Activated T-helper 1 cell treated with anti-CD3 and anti-CD28 coated beads, Interleukin-12 subunit alpha, Interleukin-12 subunit beta, Interleukin-2, Interleukin-4 antibody, amounts not matched to agents 30 ng/mL and 10 ng/mL and 1 ng/mL, durations not matched to agents 14 hours and 24 hours and 36 hours (primary cell): ENCODE results near the gene AXIN1. TPM values are rescaled to one million over a fixed set of nuclear protein-coding genes. Genes with fewer than 3 reads are reported as not detected.

Experiments
- DNase-seq: peaks from one replicate; pipeline ENCODE4 v3.0.0; 2021; ENCODE audit warnings: low spot score
- H3K27ac Mint-ChIP-seq: one replicate; pipeline ENCODE4 v1.8.0; 2021; ENCODE audit warnings: mild to moderate bottlenecking, mixed read lengths
- H3K27me3 Mint-ChIP-seq: one replicate; pipeline ENCODE4 v1.8.0; 2022; ENCODE audit warnings: mild to moderate bottlenecking, moderate library complexity, mixed read lengths; ENCODE audit not compliant: insufficient read depth
- H3K36me3 Mint-ChIP-seq: one replicate; pipeline ENCODE4 v1.8.0; 2021; ENCODE audit warnings: low read depth, mixed read lengths
- H3K4me1 Mint-ChIP-seq: one replicate; pipeline ENCODE4 v1.8.0; 2021; ENCODE audit warnings: low read depth, mixed read lengths
- H3K4me3 Mint-ChIP-seq: one replicate; pipeline ENCODE4 v1.8.0; 2021; ENCODE audit warnings: mild to moderate bottlenecking, moderate library complexity, mixed read lengths
- H3K9me3 Mint-ChIP-seq: one replicate; pipeline ENCODE4 v1.8.0; 2021; ENCODE audit warnings: mixed read lengths
- intact Hi-C: fragments of 100-400 bp; cut with micrococcal nuclease; formaldehyde crosslinking; loops from one replicate; pipeline ENCODE4 v1.15.1; 2024
- total RNA-seq: library from RNA; stranded (reverse); gene quantifications from 2 replicates; pipeline ENCODE4 v1.2.3, GENCODE V29; 2022

The AXIN1 gene
- total RNA-seq, 1 donor from 2014 or later: 30.3 TPM

DNA sequence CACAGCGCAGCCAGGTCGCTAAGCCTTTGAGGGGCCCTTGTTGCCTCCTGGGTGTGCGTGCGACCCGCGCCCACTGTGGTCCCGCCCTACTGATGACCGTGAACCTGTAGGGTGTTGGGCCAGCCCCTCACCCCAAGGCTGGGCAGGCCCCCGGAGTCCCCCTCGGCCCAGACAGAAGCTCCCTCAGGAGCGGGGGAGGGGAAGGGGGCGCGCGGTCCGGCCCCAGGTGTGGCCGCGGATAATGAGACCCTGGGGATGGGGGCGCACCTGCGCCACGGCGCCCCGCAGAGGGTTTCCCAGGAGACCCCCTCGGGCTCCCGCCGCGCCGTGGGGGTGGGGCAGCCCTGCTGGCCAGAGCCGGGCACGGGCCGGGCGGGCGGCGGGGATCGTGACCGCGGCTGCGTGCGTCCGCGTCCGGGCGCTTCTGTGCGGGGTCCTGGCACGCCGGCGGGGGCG, 72.5 kb downstream of the AXIN1 start:
- Mint-ChIP-seq H3K27ac (no peak overlapping the region), H3K4me3 (no peak overlapping the region), H3K4me1 (no peaks in the 10 kb centered on the region), H3K27me3 (peaks cover 31% of the 10 kb centered on the region), H3K9me3 (no peaks in the 10 kb centered on the region), H3K36me3 (no peaks in the 10 kb centered on the region)
- intact Hi-C loops: no loop called here
- DNase-seq: no peak

DNA sequence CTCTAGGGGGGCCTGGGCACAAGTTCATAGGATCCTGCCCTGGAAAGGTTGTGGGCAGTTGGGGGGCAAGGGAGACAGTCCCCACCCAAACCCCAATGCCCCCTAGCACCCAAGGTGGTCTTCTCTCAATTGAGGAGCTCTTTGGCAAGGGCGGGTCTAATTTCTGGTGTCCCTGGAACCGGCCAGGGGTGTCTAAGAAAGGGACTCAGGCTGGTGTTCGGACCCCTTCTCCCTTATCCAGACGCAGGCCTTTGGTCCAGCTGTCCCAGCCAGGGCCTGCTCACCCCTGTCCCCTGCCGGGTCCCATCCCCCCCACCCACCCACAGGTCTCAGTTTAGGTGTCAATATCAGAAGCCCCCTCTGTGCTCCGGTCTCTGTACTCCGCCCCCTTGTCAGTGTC, 73.0 kb downstream of the AXIN1 start:
- peaks cover 31% of the 10 kb centered on the region for H3K27me3 Mint-ChIP-seq
- intact Hi-C loops: loop anchor here (2.0 kb wide), 1 partner anchor 45 kb away; the partner anchor contains the start of gene FAM234A
- H3K4me1 Mint-ChIP-seq: no peaks in the 10 kb centered on the region
- no peak overlapping the region for H3K27ac Mint-ChIP-seq
- H3K9me3 Mint-ChIP-seq: no peaks in the 10 kb centered on the region
- H3K36me3 Mint-ChIP-seq: no peaks in the 10 kb centered on the region
- no peak for DNase-seq
- no peak overlapping the region for H3K4me3 Mint-ChIP-seq

DNA sequence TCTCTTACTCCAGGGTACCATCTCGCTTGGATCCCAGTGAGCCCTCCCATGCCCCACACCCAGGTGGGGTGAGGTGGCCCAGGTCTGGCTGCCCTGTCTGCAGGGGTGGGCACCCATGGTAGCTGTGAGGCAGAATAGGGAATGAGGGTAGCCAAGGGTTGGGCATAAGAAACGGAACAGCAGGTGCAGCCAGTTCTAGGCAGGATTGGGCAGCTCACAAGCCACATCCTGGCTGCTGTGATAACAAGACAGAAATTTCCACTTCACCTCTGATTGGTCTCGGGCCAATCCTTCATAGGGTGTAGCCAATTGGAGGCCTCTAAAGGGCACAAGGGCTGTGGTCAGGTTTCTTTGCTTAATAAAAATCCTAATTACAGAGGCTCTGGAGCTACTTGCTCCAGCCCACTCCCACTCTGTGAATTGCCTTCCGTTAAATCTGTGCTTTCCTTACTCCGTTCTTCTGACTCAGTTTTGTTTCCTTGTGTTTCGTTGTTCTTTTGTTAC, 73.6 kb downstream of the AXIN1 start:
- no peaks in the 10 kb centered on the region for H3K9me3 Mint-ChIP-seq
- H3K4me3 Mint-ChIP-seq: no peak overlapping the region
- H3K36me3 Mint-ChIP-seq: no peaks in the 10 kb centered on the region
- H3K27me3 Mint-ChIP-seq: peaks cover 34% of the 10 kb centered on the region
- no peak overlapping the region for H3K27ac Mint-ChIP-seq
- intact Hi-C loops: loop anchor here (2.0 kb wide), 1 partner anchor 44 kb away; the partner anchor contains the start of gene FAM234A
- peak; percentile 7 for DNase-seq
- no peaks in the 10 kb centered on the region for H3K4me1 Mint-ChIP-seq

DNA sequence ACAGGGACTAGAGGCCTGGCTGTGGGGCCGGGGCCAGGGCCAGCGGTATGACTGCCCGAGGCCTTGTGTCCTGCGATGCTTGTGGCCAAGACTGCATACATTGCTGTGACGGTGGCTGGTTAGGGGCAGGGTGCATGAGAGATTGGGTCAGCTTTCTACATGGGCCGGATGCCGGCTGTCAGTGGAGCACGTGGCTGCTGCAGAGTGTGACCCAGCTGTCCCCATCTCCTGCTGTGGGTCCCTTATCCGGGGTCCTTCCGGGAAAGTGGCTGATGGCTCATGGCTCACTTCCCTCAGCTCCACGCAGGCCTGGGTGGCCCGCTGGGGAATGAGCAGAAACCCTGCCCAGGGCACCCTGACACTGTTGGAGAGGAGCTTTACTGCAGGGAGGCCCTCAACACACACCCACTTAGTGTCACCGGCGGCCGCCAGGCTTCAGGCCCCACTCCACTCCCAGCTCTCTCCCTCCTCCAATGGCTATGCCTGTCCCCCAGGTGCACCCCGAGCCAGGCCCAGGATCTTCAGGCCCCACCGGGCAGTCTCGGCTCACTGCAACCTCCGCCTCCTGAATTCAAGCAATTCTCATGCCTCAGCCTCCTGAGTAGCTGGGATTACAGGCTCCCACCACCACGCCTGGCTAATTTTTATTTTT, 76.0 kb downstream of the AXIN1 start:
- peak overlapping the region; percentile 33 for H3K4me3 Mint-ChIP-seq
- no peak overlapping the region for H3K27ac Mint-ChIP-seq
- peaks cover 39% of the 10 kb centered on the region for H3K27me3 Mint-ChIP-seq
- no peak for DNase-seq
- H3K9me3 Mint-ChIP-seq: no peaks in the 10 kb centered on the region
- no peaks in the 10 kb centered on the region for H3K36me3 Mint-ChIP-seq
- no peaks in the 10 kb centered on the region for H3K4me1 Mint-ChIP-seq
- intact Hi-C loops: no loop called here

DNA sequence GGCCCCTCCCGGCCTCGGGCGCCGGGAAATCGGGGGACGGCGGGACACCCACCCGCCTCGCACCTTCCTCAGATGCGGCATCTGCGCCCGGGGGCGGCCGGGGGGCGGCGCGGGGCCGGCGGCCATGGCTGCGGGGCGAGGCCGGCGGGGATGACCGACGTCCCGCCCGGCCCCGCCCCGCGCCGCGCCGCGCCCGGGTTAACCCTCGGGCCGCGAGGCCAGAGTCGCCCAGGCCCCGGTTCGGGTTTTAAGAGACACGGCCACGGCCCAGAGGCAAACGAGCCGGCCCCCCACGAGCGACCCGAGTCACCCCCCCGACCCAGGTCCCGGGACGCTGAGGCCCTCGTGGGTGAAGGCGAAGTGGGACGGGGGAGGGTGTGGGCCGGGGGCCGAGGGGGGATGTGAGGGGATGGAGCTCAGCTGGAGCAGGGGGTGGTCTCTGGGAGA, 76.7 kb downstream of the AXIN1 start, which contains the start of gene RGS11:
RGS11 (minus strand) TSS at position 159 of the 447 bp plus-strand sequence; CDS start at position 126, 33 bp downstream.
- Mint-ChIP-seq H3K27me3 (peaks cover 38% of the 10 kb centered on the region), H3K4me3 (peak within 1 kb of the TSS; percentile 33), H3K9me3 (no peaks in the 10 kb centered on the region), H3K4me1 (no peaks in the 10 kb centered on the region), H3K27ac (no peak within 1 kb of the TSS), H3K36me3 (no peaks in the 10 kb centered on the region)
- intact Hi-C loops: no loop called here
- DNase-seq: no peak

DNA sequence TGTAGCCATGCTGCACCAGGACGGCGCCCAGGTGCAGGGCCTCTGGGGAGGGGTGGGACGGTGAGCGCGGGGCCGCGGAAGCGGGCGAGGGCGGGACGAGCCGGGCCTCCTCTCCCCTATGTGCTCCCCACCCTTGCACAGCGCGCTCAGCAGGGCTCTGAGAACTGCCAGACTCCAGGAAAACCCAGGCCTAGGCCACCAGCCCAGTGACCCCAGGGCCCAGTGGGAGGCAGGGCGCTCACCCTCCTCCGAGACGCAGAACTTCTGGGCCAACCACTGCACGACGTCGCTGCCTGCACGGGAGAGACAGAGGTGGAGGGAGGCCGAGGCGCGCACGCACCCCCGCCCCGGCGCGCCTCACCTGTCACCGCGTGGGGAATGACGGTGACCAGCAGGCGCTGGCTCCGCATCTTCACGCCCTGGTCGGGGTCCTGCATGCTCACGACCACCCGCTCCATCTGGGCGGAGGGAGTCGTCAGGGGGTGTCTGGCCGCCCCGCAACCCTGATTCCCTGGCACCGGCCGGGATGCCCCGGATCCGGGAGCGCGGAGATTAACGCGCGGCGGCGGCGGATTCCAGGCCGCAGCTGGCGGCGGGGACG, 77.4 kb downstream of the AXIN1 start:
- H3K4me3 Mint-ChIP-seq: no peak overlapping the region
- no peak for DNase-seq
- intact Hi-C loops: no loop called here

DNA sequence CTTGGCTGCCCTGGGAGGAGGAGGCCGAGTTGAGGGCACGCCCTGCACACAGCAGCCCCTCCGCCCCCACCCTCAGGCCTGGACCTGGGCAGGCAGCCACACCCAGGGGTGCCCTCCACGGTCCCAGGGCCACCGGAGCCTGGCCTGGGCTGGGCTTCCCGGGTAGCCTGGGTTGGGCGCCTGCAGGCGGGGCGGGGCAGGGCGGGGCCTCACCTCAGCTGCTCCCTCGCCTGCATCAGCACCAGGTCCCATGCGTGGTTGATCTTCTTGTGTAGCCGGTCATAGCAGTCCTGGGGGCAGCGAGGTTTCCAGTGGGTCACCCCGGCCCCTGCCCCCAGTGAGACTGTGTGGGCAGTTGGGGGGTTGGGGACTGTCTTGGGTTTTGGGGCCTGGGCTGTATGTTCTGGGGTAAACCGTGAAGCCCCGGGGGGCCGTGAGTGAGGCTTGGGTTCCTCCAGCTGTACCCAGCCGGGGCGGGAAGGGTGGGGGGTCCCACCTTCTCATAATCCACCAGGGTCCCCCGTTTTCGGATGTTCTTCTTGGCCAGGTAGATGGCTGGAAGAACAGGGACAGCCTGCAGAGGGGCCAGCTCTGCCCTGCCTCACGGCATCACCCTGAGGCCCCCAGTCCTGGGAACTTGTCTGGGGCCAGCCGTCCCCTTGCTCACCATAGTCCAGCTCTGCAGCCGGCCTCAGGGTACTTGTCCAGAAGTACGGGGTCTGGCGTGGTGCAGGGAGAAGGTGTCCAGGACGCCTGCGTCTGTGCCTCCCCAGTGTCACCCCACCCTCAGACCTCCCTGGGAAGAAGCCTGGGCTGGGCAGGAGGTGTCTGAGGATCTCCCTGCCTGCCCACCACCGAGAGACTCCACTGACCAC, 78.7 kb downstream of the AXIN1 start:
- no peaks in the 10 kb centered on the region for H3K4me1 Mint-ChIP-seq

More for the DNA sequence above, 77.4 kb downstream of the AXIN1 start:
- Mint-ChIP-seq H3K4me1 (no peaks in the 10 kb centered on the region), H3K27ac (no peak overlapping the region), H3K9me3 (no peaks in the 10 kb centered on the region), H3K27me3 (peaks cover 38% of the 10 kb centered on the region), H3K36me3 (no peaks in the 10 kb centered on the region)

DNA sequence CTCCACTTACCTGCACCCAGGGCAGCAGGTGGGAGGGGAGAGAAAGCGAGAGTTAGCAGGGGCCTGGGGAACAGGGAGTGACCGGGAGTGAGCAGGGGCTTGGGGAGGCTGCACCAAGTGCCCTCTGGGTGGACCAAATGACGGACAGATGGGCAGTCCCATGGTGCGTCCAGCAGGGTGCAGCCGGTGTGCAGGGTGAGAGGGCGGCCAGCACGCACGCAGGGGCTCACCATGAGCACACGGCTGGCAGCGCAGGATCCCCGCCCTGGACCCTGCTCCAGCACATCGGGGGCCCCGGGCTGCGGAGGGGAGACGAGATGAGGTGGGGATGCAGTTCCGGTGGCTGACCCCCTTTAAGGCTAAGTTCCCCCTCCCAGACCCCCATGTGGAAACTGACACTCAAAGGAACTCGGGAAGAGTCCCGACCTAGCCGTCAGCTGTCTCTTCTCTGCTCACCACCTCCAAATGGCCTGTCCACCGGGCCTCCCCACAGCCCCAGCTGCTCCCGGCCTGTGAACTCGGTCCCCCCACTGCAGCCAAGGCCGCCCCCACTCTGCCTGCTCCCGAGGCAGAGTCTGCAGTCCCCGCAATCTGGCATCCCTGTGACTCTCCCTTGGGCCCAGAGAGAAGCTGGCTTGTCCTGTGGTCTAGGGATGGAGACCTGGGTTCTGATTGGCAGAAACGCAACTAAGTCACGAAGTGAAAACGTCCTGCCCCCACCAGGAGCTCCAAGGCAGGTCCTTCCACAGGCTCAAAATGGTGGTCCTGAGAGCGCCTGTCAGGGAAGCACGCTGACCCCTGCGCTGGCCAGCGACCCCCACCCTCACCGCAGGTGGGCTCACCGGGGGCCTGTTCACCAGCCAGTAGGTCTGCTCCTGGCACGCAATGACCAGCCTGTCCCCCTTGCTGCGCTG, 79.6 kb downstream of the AXIN1 start:
- H3K9me3 Mint-ChIP-seq: no peaks in the 10 kb centered on the region
- intact Hi-C loops: no loop called here
- H3K36me3 Mint-ChIP-seq: no peaks in the 10 kb centered on the region
- peaks cover 27% of the 10 kb centered on the region for H3K27me3 Mint-ChIP-seq
- no peak overlapping the region for H3K27ac Mint-ChIP-seq
- no peak overlapping the region for H3K4me3 Mint-ChIP-seq
- no peaks in the 10 kb centered on the region for H3K4me1 Mint-ChIP-seq
- no peak for DNase-seq

More for the DNA sequence above, 78.7 kb downstream of the AXIN1 start:
- intact Hi-C loops: no loop called here
- Mint-ChIP-seq H3K36me3 (no peaks in the 10 kb centered on the region), H3K4me3 (no peak overlapping the region), H3K27ac (no peak overlapping the region), H3K9me3 (no peaks in the 10 kb centered on the region), H3K27me3 (peaks cover 32% of the 10 kb centered on the region)
- no peak for DNase-seq

DNA sequence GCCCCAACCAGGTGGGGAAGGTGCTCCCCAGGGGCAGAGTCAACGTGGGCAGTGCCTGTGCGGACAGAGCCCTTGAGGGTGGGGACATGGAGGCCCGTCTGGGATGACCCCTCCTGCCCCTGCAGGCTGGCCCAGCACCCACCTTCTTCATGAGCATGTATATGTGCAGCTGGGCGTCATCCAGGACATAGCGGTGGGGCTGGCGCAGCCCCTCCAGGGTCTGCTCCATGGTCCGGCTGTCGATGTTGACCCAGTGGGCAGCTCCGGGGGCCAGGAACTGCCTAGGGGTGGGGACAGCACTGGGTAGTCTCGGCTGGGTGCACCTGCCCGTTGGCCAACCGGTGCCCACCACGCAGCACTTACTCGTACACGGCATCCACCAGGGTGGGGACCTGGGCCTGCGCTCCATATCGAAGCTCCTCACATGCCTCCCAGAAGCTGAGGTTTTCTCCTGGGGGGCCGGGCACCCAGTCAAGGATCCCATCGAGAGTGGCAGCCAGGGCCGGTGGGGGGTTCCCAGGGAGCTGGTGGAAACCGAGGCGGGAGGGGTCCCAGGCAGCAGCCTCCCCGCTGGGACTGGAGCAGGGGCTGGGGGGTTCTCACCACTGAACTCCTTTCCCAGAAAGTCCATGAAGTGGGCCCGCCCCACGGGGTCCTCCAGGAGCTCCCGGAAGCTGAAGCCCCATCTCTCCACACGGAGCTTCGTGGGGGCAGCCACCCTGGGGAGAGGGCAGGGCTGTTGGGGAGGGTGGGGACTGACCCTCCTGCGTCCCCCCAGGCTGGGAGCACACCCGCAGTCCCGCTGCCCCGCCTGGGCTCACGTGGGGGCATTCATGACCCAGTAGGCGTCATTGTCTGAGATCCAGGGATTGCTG, 81.9 kb downstream of the AXIN1 start:
- H3K27me3 Mint-ChIP-seq: peaks cover 13% of the 10 kb centered on the region
- H3K4me1 Mint-ChIP-seq: no peaks in the 10 kb centered on the region
- H3K4me3 Mint-ChIP-seq: no peak overlapping the region
- H3K27ac Mint-ChIP-seq: no peak overlapping the region
- intact Hi-C loops: no loop called here
- no peak for DNase-seq
- no peaks in the 10 kb centered on the region for H3K9me3 Mint-ChIP-seq
- H3K36me3 Mint-ChIP-seq: no peaks in the 10 kb centered on the region

DNA sequence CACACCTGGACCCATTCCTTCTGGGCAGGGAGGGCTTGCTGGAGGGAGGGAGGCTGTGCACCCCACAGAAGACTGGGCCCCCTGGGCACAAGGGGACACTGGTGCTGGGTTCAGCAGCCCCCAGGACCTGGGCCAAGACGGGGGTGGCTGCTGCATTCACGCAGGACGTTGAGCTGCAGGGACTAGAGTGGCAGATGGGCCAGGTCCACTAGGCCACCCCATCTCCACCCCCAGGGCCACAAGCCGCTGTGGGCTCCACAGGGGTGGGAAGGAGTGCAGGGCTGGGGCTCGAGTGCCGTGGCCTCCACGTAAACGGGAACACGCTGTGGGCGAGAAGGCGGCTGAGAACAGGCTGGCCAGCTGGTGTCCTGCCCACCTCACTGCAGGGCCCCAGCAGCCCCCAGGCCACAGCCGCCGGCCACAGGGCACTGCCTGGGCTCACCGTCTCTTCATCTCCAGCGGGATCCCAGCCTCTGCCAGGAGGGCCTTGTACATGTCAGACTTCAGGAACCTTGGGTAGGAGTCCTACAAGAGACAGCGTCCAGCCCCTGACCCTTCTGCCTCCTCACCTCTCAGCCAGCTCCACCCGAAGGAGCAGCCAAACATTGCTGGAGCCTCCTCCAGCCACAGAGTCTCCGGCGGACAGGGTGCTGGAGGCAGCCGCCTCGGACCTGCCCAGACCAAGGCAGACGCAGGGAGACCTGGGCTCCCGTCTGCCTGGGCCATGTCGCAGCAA, 83.3 kb downstream of the AXIN1 start:
- Mint-ChIP-seq H3K27me3 (peaks cover 6% of the 10 kb centered on the region), H3K9me3 (no peaks in the 10 kb centered on the region), H3K4me3 (no peak overlapping the region), H3K4me1 (no peaks in the 10 kb centered on the region), H3K27ac (no peak overlapping the region), H3K36me3 (no peaks in the 10 kb centered on the region)
- intact Hi-C loops: no loop called here
- no peak for DNase-seq
